Testis (tissue), 2 donors: ENCODE measurements around the gene SMIM1.

Experiments used
- POLR2A ChIP-seq: fragments of 450-650 bp; IDR thresholded peaks from one replicate; pipeline ENCODE4 v1.6.1; 2017; ENCODE audit warnings: antibody characterized with exemption, mild to moderate bottlenecking, moderate library complexity
- TF ChIP-seq, protein P1 (sequence below), 3 experiments: fragments of 450-650 bp in 2 of 3; fragments of 200-600 bp in 1 of 3; sonication (generic) in 1 of 3; IDR thresholded peaks; one replicate each; pipeline ENCODE4 v1.5.1; 2016 to 2019; ENCODE audit warnings: antibody characterized with exemption in 3 of 3, mild to moderate bottlenecking in 2 of 3, moderate library complexity in 1 of 3

DNA sequence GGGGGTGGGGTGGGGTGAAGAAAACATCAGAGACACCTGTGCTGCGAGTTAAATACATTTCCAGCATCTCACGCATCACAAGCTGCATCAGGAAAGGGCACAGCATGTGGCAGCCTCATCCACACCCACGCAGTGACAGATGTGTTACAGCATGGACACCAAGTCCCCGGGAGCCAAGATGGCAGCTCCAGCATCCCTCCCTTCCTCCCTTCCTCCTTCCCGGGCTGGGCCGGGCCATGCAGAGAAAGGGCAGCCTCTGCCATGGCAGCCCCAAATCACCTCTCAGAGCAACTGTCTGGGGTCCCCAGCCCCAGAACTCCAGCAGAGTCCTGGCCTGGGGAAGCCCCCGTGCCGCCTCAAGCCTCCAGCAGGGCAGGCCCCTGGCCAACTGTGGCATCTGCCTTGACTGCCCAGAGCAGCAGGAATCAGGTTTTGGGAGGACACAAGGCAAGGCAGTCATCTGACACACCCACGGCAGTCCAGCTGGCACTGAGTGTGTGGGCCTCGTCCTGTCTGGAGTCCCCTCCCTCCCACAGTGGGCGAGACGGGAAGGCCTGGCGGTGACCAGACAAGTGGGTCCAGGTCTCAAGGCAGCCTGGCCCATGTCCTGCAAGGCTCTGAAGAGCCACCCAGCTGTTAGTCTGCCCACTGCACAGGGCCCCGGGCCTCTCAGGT is 6.2 kb downstream of the SMIM1 start:
- TF ChIP-seq, protein P1, sequence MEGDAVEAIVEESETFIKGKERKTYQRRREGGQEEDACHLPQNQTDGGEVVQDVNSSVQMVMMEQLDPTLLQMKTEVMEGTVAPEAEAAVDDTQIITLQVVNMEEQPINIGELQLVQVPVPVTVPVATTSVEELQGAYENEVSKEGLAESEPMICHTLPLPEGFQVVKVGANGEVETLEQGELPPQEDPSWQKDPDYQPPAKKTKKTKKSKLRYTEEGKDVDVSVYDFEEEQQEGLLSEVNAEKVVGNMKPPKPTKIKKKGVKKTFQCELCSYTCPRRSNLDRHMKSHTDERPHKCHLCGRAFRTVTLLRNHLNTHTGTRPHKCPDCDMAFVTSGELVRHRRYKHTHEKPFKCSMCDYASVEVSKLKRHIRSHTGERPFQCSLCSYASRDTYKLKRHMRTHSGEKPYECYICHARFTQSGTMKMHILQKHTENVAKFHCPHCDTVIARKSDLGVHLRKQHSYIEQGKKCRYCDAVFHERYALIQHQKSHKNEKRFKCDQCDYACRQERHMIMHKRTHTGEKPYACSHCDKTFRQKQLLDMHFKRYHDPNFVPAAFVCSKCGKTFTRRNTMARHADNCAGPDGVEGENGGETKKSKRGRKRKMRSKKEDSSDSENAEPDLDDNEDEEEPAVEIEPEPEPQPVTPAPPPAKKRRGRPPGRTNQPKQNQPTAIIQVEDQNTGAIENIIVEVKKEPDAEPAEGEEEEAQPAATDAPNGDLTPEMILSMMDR (IDR thresholded peaks at IDR 0.05) = no peak
- no peak for TF ChIP-seq POLR2A
